Measurements from ENCODE around the gene ACSM6. TPM values are rescaled to one million over a fixed set of nuclear protein-coding genes. Genes with fewer than 3 reads are reported as not detected.

ACSM6 gene
- polyA plus RNA-seq, 1 experiment: not detected

GRCh38 chr10:95273393-95274312 lies 79.6 kb downstream of the ACSM6 start:
- CTCF ChIA-PET: interaction anchor here (1.0 to 4.4 kb wide), 5 partner anchors 27 to 140 kb away, joined by 3 to 31 read pairs (median 5); no protein-coding TSS in a partner anchor
- no peak for TF ChIP-seq CTCF (IDR thresholded peaks at IDR 0.05; ENCODE audit: low read depth, low read length)
- peak overlapping the region; percentile 10; the same call in 1 of the 2 replicates for H3K4me3 ChIP-seq (ENCODE audit: low read depth, low read length)
- peak overlapping the region; percentile 94 for H3K27ac ChIP-seq (ENCODE audit: low read depth, low read length)
- no peaks in the 10 kb centered on the region for H3K27me3 ChIP-seq (ENCODE audit: control insufficient read depth, insufficient read depth, low read length)
- DNase-seq (ENCODE audit: low read depth, low spot score): peak; percentile 65
- H3K9me3 ChIP-seq (ENCODE audit: control insufficient read depth, insufficient read depth, low read length): no peaks in the 10 kb centered on the region
- POLR2A ChIA-PET: interaction anchor here (0.6 to 1.3 kb wide), 4 partner anchors 15 to 289 kb away, joined by 3 to 4 read pairs (median 4); no protein-coding TSS in a partner anchor

GRCh38 chr10:95275726-95276366 lies 81.8 kb downstream of the ACSM6 start:
- no peak for TF ChIP-seq CTCF (IDR thresholded peaks at IDR 0.05; ENCODE audit: low read depth, low read length)
- POLR2A ChIA-PET: interaction anchor here (0.6 to 0.9 kb wide), 3 partner anchors 28 to 83 kb away, joined by 3 to 7 read pairs (median 5); no protein-coding TSS in a partner anchor
- Histone ChIP-seq H3K4me3 (ENCODE audit: low read depth, low read length) (no peak overlapping the region), H3K27me3 (ENCODE audit: control insufficient read depth, insufficient read depth, low read length) (no peaks in the 10 kb centered on the region), H3K9me3 (ENCODE audit: control insufficient read depth, insufficient read depth, low read length) (no peaks in the 10 kb centered on the region), H3K27ac (ENCODE audit: low read depth, low read length) (peak overlapping the region; percentile 59)
- CTCF ChIA-PET: interaction anchor here (0.7 to 4.4 kb wide), 5 partner anchors 10 to 418 kb away, joined by 4 to 31 read pairs (median 8); partner anchors contain the start of gene TCTN3
- no peak for DNase-seq (ENCODE audit: low read depth, low spot score)

GRCh38 chr10:95276367-95277200 lies 82.5 kb downstream of the ACSM6 start:
- DNase-seq (ENCODE audit: low read depth, low spot score): no peak
- Histone ChIP-seq H3K27ac (ENCODE audit: low read depth, low read length) (peak overlapping the region; percentile 57), H3K4me3 (ENCODE audit: low read depth, low read length) (no peak overlapping the region), H3K27me3 (ENCODE audit: control insufficient read depth, insufficient read depth, low read length) (no peaks in the 10 kb centered on the region), H3K9me3 (ENCODE audit: control insufficient read depth, insufficient read depth, low read length) (no peaks in the 10 kb centered on the region)
- CTCF ChIA-PET: interaction anchor here (0.6 to 4.4 kb wide), 12 partner anchors 11 to 417 kb away, joined by 3 to 31 read pairs (median 4); partner anchors contain the start of gene TCTN3
- TF ChIP-seq CTCF (IDR thresholded peaks at IDR 0.05; ENCODE audit: low read depth, low read length): no peak
- POLR2A ChIA-PET: interaction anchor here (0.6 to 1.2 kb wide), 4 partner anchors 29 to 95 kb away, joined by 3 to 6 read pairs (median 4); no protein-coding TSS in a partner anchor

- no peaks in the 10 kb centered on the region for H3K27me3 ChIP-seq (ENCODE audit: control insufficient read depth, insufficient read depth, low read length)
- ChIA-PET CTCF (interaction anchor here (0.6 to 4.4 kb wide), 6 partner anchors 31 to 416 kb away, joined by 3 to 31 read pairs (median 4); partner anchors contain the start of gene TCTN3), POLR2A (interaction anchor here (1.2 to 1.4 kb wide), 2 partner anchors 32 to 48 kb away, joined by 6 read pairs; no protein-coding TSS in a partner anchor)
- no peak for DNase-seq (ENCODE audit: low read depth, low spot score)
- H3K27ac ChIP-seq (ENCODE audit: low read depth, low read length): no peak overlapping the region
- TF ChIP-seq CTCF (IDR thresholded peaks at IDR 0.05; ENCODE audit: low read depth, low read length): no peak
- H3K9me3 ChIP-seq (ENCODE audit: control insufficient read depth, insufficient read depth, low read length): no peaks in the 10 kb centered on the region
- H3K4me3 ChIP-seq (ENCODE audit: low read depth, low read length): no peak overlapping the region
Measured at GRCh38 chr10:95277201-95277570, 83.1 kb downstream of the ACSM6 start.
